ENCODE data around the gene CIDEA. TPM values are rescaled to one million over a fixed set of nuclear protein-coding genes. Genes with fewer than 3 reads are reported as not detected.

CIDEA gene
- total and polyA plus RNA-seq, 8 donors: 0.15 to 0.44 TPM; not detected in 6

DNA sequence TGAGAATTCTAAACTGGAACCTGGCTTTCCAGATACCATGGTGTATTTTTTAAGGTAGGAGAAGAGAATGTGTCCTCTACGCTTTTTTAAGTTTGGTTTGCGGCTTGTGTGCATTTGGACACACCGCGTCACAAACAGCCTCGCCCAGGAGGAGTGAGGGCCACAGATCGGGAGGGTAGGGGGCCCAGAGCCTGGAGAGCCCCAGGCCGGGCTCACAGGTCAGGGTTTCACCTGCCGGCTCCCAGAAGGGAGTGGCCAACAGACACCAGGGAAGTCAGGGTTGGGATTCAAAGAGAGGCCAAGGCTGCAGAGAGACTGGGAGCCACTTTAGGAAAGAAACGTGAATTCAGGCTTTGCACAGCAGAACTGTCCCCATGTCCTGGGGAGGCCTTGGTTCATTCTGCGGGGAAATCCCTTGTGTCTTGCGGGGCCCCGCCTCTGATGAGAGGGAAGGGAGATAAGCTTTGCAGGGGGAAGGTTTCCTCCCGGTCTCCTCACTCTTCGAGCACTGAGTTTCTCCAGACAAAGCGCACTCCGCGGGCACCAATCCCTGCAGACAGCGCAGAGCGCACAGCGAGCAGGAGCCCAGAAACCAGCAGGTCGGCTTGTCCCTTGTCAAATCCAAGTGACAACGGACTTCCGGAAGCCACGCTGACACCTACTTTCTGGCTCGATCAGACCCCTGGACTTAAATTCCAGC is 51.9 kb downstream of the CIDEA start:
- no peak for DNase-seq
- Histone ChIP-seq H3K36me3 (peaks cover 0 to 7% (median 5%) of the 10 kb centered on the region in 4 donors), H3K4me3 (peak overlapping the region in 2 of 4 donors; percentile 73 to 81), H3K9me3 (no peaks in the 10 kb centered on the region), H3K4me1 (peaks cover 31 to 57% (median 44%) of the 10 kb centered on the region in 4 donors), H3K27me3 (peaks cover 0 to 51% (median 30%) of the 10 kb centered on the region in 3 donors), H3K27ac (peak overlapping the region in 2 of 5 donors; percentile 92 to 96)
- intact Hi-C loops (cut with DNase I; ENCODE audit: low total_unique reads): no loop called here
- 45 to 61% (median 56%) methylated on average over 22 to 25 of the region's 25 CpGs for WGBS, 5 donors
- TF ChIP-seq EP300 (IDR thresholded peaks at IDR 0.05) (no peak), POLR2AphosphoS5 (IDR thresholded peaks at IDR 0.05) (no peak), POLR2A (IDR thresholded peaks at IDR 0.05) (no peak)
- TF ChIP-seq, protein P1, sequence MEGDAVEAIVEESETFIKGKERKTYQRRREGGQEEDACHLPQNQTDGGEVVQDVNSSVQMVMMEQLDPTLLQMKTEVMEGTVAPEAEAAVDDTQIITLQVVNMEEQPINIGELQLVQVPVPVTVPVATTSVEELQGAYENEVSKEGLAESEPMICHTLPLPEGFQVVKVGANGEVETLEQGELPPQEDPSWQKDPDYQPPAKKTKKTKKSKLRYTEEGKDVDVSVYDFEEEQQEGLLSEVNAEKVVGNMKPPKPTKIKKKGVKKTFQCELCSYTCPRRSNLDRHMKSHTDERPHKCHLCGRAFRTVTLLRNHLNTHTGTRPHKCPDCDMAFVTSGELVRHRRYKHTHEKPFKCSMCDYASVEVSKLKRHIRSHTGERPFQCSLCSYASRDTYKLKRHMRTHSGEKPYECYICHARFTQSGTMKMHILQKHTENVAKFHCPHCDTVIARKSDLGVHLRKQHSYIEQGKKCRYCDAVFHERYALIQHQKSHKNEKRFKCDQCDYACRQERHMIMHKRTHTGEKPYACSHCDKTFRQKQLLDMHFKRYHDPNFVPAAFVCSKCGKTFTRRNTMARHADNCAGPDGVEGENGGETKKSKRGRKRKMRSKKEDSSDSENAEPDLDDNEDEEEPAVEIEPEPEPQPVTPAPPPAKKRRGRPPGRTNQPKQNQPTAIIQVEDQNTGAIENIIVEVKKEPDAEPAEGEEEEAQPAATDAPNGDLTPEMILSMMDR (IDR thresholded peaks at IDR 0.05): no peak

- Histone ChIP-seq H3K4me3 (peak overlapping the region; percentile 58 to 81 (median 69)), H3K4me1 (peaks cover 31 to 58% (median 45%) of the 10 kb centered on the region in 4 donors), H3K36me3 (peaks cover 0 to 16% (median 14%) of the 10 kb centered on the region in 4 donors), H3K27ac (peak overlapping the region; percentile 85 to 98 (median 94)), H3K27me3 (peaks cover 0 to 51% (median 30%) of the 10 kb centered on the region in 3 donors), H3K9me3 (peaks cover 0 to 4% (median 1%) of the 10 kb centered on the region in 4 donors)
- intact Hi-C loops (cut with DNase I; ENCODE audit: low total_unique reads): no loop called here
- TF ChIP-seq POLR2AphosphoS5 (IDR thresholded peaks at IDR 0.05) (peak in 1 of 3 donors; percentile 40), EP300 (IDR thresholded peaks at IDR 0.05) (no peak), POLR2A (IDR thresholded peaks at IDR 0.05) (no peak)
- TF ChIP-seq, protein P1 (IDR thresholded peaks at IDR 0.05): no peak
- WGBS, 5 donors: 12 to 18% (median 13%) methylated on average over 39 of the region's 39 CpGs
- DNase-seq: peak in 1 of 2 donors; percentile 76
Observed at GRCh38 chr18:12306752-12307700, 52.9 kb downstream of the CIDEA start.

DNA sequence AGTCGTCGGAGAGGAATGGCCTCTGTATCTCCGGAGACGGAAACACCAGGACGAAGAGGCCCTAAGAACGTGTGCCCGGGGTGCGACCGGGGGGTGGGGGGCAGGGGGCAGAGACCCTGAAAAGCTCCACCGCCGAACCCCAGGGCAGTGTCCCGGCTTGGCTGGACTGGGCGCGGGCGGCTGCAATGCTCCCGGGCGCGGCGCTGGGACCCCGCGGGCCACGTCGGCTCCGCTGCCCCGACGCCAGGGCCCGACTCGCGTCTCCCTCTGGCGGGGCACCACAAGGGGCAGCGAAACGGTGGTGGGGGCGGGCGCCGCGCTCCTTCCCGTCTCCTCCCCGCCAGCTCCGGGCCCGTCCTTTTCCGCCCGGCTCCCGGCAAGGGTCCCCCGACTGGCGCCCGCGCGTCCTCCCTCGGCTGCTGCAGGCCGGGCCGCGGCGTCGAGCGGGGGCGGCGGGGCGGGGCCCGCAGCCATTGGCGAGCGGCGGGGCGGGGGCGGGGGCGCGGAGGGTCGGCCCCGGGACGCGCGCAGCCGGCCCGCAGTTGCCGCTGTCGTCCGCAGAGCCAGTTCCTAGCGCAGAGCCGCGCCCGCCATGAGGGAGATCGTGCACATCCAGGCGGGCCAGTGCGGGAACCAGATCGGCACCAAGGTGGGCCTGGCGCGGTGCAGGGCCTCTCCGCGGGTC is 53.7 kb downstream of the CIDEA start, which contains the start of gene TUBB6:
Gene TUBB6, plus strand, starts transcription at position 541 of the 685 bp plus-strand sequence. Its CDS starts 52 bp downstream, at position 593.
- intact Hi-C loops (cut with DNase I; ENCODE audit: low total_unique reads): no loop called here
- H3K9me3 ChIP-seq: peaks cover 0 to 11% (median 7%) of the 10 kb centered on the region in 4 donors
- peak within 1 kb of the TSS; percentile 85 to 98 (median 94) for H3K27ac ChIP-seq
- 1 to 6% (median 4%) methylated on average over 13 to 87 of the region's 88 CpGs for WGBS, 5 donors
- H3K4me1 ChIP-seq: peaks cover 31 to 58% (median 45%) of the 10 kb centered on the region in 4 donors
- TF ChIP-seq POLR2AphosphoS5 (IDR thresholded peaks at IDR 0.05): peak in 2 of 3 donors; percentile 84 to 86
- TF ChIP-seq, protein P1 (IDR thresholded peaks at IDR 0.05): no peak
- H3K36me3 ChIP-seq: peaks cover 0 to 22% (median 20%) of the 10 kb centered on the region in 4 donors
- peak; percentile 47 to 91 for DNase-seq
- peak within 1 kb of the TSS; percentile 58 to 81 (median 69) for H3K4me3 ChIP-seq
- H3K27me3 ChIP-seq: peaks cover 0 to 51% (median 30%) of the 10 kb centered on the region in 3 donors

Measured in stomach (tissue), 9 donors.